Neural cell (in vitro differentiated cells): ENCODE results near the gene OR6C4.

Source experiments
- CTCF ChIP-seq: fragments of 450-650 bp; IDR thresholded peaks from 2 replicates; pipeline ENCODE4 v1.5.1; 2014; ENCODE audit warnings: antibody characterized with exemption, mild to moderate bottlenecking, moderate library complexity; ENCODE audit not compliant: poor library complexity, severe bottlenecking
- EP300 ChIP-seq: fragments of 450-650 bp; conservative IDR thresholded peaks from 2 replicates; pipeline ENCODE4 v1.6.1; 2014; ENCODE audit warnings: antibody characterized with exemption, mild to moderate bottlenecking, moderate library complexity; ENCODE audit not compliant: poor library complexity, severe bottlenecking
- EZH2 ChIP-seq: fragments of 200-600, 300-800 bp; shearing (Covaris generic), sonication (generic); IDR thresholded peaks from 2 replicates; pipeline ENCODE4 v1.6.1; 2014; ENCODE audit warnings: antibody characterized with exemption, low read length, borderline replicate concordance, mild to moderate bottlenecking; ENCODE audit not compliant: insufficient read depth, poor library complexity, severe bottlenecking
- POLR2AphosphoS5 ChIP-seq: IDR thresholded peaks from 2 replicates; pipeline ENCODE4 v1.6.1; 2012

GRCh38 chr12:55585817-55586216 lies 36.4 kb downstream of the OR6C4 start:
- TF ChIP-seq CTCF (no peak), POLR2AphosphoS5 (no peak), EP300 (no peak), EZH2 (no peak)
